Suppressor macrophage (primary cell): ENCODE results near the gene ZNF791.
"Not testable (repeated sequence)": the region's sequence is repeated elsewhere in the genome, so short reads cannot be mapped to it uniquely, and the experiment has no call there.

Experiments
- DNase-seq, 4 experiments: peaks; one replicate each; pipeline ENCODE4 v3.0.0-alpha.2; 2020 to 2022

Gene ZNF791

DNA sequence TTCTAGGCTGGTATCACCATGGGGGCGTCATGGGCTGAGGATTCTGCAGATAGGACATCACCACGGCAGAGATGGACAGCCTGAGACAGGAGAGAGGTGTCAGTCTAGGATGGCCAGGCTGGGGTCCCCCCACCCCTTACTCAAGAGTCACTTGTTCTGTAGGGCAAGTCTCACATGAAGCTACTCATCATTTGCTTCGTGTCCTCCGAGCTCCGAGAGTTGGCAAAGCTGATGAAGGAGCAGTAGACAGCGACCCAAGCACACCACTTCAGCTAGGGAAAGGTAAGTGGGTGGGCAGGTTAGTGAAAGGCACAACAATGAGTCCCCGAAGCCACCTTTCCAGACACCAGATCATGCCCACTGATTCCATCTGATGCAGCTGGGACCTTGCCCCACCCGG is 57.6 kb downstream of the ZNF791 start:
- DNase-seq, result peak in 1 of 4 experiments; percentile 1

DNA sequence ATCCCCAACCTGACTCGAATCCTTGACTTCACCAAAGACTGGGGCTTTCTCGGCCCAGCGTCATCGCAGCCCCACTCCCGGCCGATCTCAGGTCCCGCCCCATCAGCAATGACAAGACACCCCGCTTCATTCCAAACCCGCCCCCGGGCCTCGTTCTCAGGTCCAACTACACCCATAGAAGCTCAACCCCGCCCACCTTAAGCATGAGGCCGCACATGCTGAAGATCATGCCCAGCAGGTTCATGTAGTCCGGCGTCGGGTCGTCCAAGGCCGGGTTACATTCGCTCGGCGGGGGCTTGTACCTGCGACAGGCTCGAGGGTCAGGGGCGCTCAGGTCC is 58.2 kb downstream of the ZNF791 start:
- peak; percentile 55 to 79 (median 66) for DNase-seq

DNA sequence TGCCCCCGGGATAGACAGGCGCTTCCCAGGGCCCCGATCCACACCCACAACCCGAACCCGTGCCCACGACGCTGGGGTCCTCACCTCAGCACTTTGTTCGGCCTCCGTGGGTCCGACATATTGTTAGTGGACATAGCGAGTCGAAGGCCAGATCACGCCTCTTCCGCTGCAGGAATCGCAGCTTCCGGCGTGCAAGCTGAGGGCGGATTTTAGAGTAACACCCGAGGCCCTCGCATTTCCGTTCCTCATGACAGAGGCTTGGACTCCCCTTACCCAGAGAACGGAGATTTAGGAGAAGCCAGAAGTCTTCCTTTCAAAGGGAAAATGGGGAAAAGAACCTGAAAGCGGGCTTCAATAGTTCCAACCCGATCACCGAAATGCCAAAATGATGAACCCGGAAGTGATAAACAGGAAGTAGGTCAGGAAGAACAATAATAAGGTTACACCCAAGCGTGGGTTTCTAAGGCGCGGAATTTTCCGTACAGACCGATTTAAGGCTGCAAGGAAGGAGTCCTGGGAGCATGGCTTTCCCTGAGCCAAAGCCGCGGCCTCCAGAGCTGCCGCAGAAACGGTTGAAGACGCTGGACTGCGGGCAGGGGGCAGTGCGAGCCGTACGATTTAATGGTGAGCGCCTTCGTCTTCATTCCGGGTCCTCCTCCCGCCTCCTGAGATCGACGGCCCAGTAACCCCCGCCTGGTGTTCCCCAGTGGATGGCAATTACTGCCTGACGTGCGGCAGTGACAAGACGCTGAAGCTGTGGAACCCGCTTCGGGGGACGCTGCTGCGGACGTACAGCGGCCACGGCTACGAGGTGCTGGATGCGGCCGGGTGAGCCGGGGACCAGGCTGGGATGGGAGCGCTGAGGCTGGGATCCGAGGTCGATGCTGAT is 58.8 kb downstream of the ZNF791 start:
- DNase-seq, result peak; percentile 86 to 91 (median 90)

DNA sequence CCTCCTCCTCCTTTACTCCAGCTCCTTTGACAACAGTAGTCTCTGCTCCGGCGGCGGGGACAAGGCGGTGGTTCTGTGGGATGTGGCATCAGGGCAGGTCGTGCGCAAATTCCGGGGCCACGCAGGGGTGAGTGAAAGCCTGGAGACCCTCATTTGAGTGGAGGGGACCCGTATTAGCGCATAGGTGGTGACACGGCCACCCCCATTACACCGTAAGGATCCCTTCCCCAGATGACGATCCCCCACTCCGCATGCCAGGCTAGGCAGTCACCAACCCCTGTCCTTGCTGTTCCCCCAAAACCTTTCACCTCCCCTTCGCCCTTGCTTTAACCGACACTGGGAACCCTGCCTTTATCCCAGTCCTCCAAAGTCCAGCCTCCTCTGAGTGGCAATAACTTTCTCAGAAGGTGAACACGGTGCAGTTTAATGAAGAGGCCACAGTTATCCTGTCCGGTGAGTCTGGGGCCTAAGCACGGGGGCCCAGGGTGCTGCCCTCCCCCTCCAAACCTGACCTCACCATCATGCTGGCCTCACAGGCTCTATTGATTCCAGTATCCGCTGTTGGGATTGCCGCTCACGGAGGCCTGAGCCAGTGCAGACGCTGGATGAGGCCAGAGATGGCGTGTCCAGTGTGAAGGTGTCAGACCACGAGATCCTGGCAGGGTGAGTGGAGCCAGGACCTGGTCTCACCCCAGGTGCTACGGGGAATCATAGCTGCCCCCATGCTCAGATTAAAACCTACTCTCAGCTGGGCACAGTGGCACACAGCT is 59.6 kb downstream of the ZNF791 start:
- DNase-seq, result no peak

DNA sequence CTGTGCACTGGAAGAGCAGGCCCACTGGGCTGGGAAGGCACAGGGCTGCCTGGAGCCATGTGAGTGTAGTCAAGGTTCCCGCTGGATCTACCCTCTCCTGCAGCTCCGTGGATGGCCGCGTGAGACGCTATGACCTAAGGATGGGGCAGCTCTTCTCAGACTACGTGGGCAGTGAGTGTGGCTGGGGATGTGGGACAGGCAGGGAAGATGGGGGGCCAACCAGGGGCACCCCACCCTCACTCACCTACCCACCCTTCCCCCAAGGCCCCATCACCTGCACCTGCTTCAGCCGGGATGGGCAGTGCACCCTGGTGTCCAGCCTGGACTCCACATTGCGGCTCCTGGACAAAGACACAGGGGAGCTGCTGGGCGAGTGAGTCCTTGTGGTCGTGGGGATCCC is 62.0 kb downstream of the ZNF791 start:
- DNase-seq, result no peak

DNA sequence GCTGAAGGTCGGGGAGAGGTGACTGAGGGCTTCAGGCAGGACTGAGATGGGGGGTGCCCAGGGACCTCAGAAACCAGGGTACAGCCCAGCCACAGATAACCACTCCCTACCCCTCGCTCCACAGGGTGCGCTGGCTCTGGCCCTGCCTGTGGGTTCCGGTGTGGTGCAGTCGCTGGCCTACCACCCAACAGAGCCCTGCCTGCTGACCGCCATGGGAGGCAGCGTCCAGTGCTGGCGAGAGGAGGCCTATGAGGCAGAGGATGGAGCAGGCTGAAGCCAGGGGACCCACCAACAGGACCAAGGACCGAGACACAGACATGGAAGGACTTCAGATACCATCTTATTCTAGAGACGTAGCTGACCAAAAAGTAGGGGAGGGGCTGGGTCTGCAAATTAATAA is 64.7 kb downstream of the ZNF791 start:
- no peak for DNase-seq

DNA sequence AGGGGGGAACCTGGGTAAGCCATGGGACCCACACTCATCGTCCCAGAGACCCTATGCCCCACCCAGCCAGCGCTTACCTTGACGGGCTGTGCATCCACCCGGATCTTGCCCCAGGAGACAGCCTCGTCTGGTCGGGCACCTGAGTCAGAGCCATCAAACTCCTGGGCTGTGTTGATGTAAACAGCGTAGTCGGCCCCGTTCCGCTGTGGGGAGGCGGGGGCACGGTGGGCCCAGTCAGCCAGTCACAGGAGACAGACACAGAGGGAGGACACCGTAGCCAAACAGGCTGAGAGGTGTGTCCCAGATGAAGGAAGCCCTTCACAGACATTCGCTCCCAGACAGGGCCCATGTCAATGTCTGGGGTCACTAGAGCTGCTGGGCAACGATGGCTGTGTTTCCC is 65.2 kb downstream of the ZNF791 start:
- no peak for DNase-seq

DNA sequence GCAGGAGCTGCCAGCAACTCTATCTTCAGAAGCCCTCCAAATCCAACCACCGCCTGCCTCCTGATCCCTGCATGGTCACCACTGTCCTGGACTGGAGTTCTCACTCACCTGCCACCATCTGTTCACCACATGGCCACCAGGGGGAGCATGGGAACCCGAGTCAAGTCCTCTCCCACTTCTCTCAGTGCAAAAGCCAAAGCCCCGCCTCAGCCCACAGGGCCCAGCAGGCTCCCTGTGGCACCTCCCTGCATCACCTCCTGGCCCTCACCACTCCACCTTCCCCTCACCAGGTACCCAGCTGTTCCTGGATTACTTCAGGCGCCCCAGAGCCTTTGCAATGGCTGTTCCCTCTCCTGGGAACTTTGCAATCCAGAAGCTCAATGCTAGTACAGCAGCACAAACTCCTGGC is 65.7 kb downstream of the ZNF791 start:
- peak; percentile 83 to 92 (median 86) for DNase-seq

DNA sequence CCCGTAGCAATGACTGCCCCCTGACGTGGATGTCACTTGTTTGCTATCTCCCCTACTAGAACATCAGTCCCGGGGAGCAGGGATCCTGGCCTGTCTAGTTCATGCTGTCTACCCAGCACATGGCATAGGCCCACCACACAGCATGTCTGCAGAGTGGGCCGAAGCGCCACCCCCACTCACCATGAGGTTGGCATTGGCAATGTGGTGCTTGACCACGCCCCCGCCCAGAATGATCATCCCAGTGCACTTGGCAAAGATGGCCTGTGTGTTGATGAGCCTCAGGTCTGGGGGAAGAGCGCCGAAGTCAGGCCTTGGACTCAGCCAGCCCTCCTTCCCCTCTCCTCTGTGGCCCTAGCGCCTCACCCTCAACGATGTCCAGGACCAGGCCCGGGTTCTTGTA is 66.2 kb downstream of the ZNF791 start:
- no peak for DNase-seq

DNA sequence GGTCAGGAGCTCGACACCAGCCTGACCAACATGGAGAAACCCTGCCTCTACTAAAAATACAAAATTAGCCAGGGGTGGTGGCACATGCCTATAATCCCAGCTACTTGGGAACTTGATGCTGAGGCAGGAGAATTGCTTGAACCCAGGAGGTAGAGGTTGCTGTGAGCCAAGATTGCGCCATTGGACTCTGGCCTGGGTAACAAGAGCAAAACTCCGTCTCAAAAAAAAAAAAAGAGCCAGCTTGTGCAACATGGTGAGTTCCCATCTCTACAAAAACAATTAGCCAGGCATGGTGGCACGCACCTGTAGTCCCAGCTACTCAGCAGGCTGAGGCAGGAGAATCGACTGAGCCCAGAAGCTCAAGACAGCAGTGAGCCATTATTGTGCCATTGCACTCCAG is 67.3 kb downstream of the ZNF791 start:
- DNase-seq, result not testable (repeated sequence)

DNA sequence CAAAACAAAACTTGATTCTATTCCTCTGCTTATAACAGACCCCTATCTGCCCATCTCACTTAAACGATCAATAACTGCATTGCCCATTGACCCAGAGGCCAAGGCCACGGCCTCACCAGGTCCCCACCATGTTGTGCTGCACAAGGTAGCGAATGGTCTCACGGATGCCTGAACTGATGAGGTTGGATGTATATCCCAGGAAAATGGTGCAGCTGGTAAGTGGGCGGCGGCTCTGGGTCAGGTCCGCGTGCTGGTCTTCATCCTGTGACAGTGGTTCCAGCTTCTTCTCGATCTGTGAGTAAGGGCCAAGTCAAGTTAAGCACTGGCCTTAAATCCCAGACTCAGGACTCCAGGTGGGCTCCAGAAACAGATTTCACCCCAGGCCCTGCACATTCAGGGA is 69.3 kb downstream of the ZNF791 start:
- DNase-seq, result no peak

DNA sequence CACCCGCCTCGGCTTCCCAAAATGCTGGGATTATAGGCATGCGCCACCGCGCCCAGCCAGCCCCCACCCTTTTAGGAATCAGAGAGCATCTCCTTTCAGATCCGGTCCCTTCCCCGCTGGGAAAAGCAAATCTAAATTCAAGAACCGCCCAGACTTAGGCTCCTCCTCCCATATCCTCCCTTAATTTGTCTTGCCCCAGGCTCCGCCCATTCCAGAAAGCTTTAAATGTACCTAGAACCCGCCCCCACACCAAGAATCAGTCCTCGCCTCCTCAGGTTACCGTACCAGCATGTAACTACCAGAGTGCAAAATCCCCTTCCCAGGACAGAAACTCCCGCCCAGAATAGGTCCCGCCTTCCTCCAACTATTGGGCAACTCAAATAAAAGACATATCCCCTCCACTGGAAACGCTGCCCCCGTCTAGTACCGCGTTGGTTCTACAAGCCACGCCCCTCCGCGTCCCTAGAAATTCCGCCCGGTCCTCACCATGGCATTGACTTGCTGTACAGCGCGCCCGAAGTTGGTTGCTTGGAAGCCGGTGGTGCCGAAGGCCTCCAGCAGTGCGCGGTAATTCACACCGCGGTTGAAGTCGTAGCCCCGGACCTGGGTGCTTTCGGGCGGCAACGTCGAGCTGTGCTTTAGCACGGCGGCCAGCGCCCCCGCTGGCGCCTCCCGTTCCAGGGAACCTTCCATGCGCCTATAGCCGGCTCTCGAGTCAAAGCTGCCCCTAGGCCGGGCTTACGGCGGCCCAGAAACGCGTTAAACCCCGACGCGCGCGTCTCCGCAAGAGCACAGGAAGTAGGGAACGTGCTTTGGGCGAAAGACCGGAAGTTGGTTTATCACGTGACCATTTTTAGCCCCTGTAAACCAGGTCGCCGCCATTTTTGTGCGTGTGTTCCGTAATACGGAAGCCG is 70.6 kb downstream of the ZNF791 start, which contains the start of gene DHPS:
TSS of gene DHPS (minus strand) at position 807 of the 914 bp plus-strand sequence. CDS start at position 693, 114 bp downstream.
- DNase-seq, result peak; percentile 96 to 99 (median 98)
